Mesenchymal stem cell (in vitro differentiated cells and primary cell): ENCODE measurements around the gene NTN1.

Experiments used
- DNase-seq: peaks from one replicate; pipeline ENCODE4 v3.0.0-alpha.2; 2013
- H2AFZ ChIP-seq: one replicate; pipeline ENCODE4 v1.6.1; 2013; ENCODE audit warnings: low read depth, mild to moderate bottlenecking, control low read depth, inconsistent platforms, low read length, moderate library complexity
- H2AK5ac ChIP-seq: 2 replicates; pipeline ENCODE4 v1.6.1; 2013; ENCODE audit warnings: low read length, moderate library complexity, mild to moderate bottlenecking, inconsistent platforms; ENCODE audit not compliant: severe bottlenecking
- H2BK120ac ChIP-seq: one replicate; pipeline ENCODE4 v1.6.1; 2013; ENCODE audit warnings: low read depth, mild to moderate bottlenecking, inconsistent platforms, low read length, moderate library complexity
- H2BK12ac ChIP-seq, 2 experiments: one replicate each; pipeline ENCODE4 v1.6.1; 2013; ENCODE audit warnings: inconsistent platforms in 2 of 2, low read length in 2 of 2, mild to moderate bottlenecking in 2 of 2, moderate library complexity in 2 of 2, control low read depth in 1 of 2
- H2BK15ac ChIP-seq: one replicate; pipeline ENCODE4 v1.6.1; 2013; ENCODE audit warnings: mild to moderate bottlenecking, low read depth, inconsistent platforms; ENCODE audit not compliant: poor library complexity, severe bottlenecking
- H2BK5ac ChIP-seq: 2 replicates; pipeline ENCODE4 v1.6.1; 2013; ENCODE audit warnings: low read depth, mild to moderate bottlenecking, low read length, control low read depth, inconsistent platforms; ENCODE audit not compliant: poor library complexity, severe bottlenecking
- H3K14ac ChIP-seq, 2 experiments: one replicate each; pipeline ENCODE4 v1.6.1; 2013; ENCODE audit warnings: inconsistent platforms in 2 of 2, low read length in 2 of 2, control low read depth in 1 of 2, mild to moderate bottlenecking in 1 of 2, moderate library complexity in 1 of 2
- H3K18ac ChIP-seq, 2 experiments: one replicate each; pipeline ENCODE4 v1.6.1; 2013; ENCODE audit warnings: inconsistent platforms in 2 of 2, low read length in 2 of 2, control low read depth in 1 of 2, low read depth in 1 of 2, mild to moderate bottlenecking in 1 of 2
- H3K23ac ChIP-seq, 2 experiments: one replicate each; pipeline ENCODE4 v1.6.1; 2013; ENCODE audit warnings: inconsistent platforms in 2 of 2, low read length in 2 of 2, mild to moderate bottlenecking in 2 of 2, moderate library complexity in 2 of 2, control low read depth in 1 of 2
- H3K27ac ChIP-seq: 2 replicates; pipeline ENCODE4 v1.5.1; 2013; ENCODE audit warnings: mild to moderate bottlenecking, moderate library complexity, low read length, control low read depth, inconsistent platforms; ENCODE audit not compliant: poor library complexity, severe bottlenecking
- H3K27me3 ChIP-seq, 2 experiments: 2 replicates each; pipeline versions ENCODE4 v1.6.1 to v1.7.0; 2013; ENCODE audit warnings: low read length in 2 of 2, mild to moderate bottlenecking in 2 of 2, moderate library complexity in 2 of 2, control low read depth in 1 of 2, inconsistent platforms in 1 of 2; ENCODE audit not compliant: control insufficient read depth in 1 of 2, insufficient read depth in 1 of 2
- H3K36me3 ChIP-seq, 2 experiments: 2 replicates each; pipeline versions ENCODE4 v1.6.1 to v1.7.0; 2013; ENCODE audit warnings: low read length in 2 of 2, control low read depth in 1 of 2, inconsistent platforms in 1 of 2, low read depth in 1 of 2, mild to moderate bottlenecking in 1 of 2; ENCODE audit not compliant: insufficient read depth in 2 of 2, control insufficient read depth in 1 of 2
- H3K4ac ChIP-seq, 2 experiments: one replicate each; pipeline ENCODE4 v1.6.1; 2013; ENCODE audit warnings: inconsistent platforms in 2 of 2, low read length in 2 of 2, mild to moderate bottlenecking in 2 of 2, moderate library complexity in 2 of 2, control low read depth in 1 of 2, low read depth in 1 of 2
- H3K4me1 ChIP-seq: 2 replicates; pipeline ENCODE4 v1.6.1; 2013; ENCODE audit warnings: low read depth, low read length, control low read depth; ENCODE audit not compliant: control insufficient read depth, insufficient read depth
- H3K4me2 ChIP-seq: 2 replicates; pipeline ENCODE4 v1.6.1; 2013; ENCODE audit warnings: low read length, mild to moderate bottlenecking, inconsistent platforms; ENCODE audit not compliant: poor library complexity, severe bottlenecking
- H3K4me3 ChIP-seq, 2 experiments: 2 replicates each; pipeline versions ENCODE4 v1.5.1 to v1.7.0; 2013; ENCODE audit warnings: low read length in 2 of 2, mild to moderate bottlenecking in 2 of 2, control low read depth in 1 of 2, low read depth in 1 of 2; ENCODE audit not compliant: insufficient read depth in 1 of 2
- H3K79me1 ChIP-seq: replicated peaks from 2 replicates; pipeline ENCODE4 v1.6.1; 2013; ENCODE audit warnings: mild to moderate bottlenecking, control low read depth, low read length, inconsistent platforms; ENCODE audit not compliant: poor library complexity, severe bottlenecking
- H3K9ac ChIP-seq: 2 replicates; pipeline ENCODE4 v1.7.0; 2013; ENCODE audit warnings: mild to moderate bottlenecking, low read length, moderate library complexity
- H3K9me3 ChIP-seq: 2 replicates; pipeline ENCODE4 v1.7.0; 2013; ENCODE audit warnings: mild to moderate bottlenecking, low read length; ENCODE audit not compliant: control insufficient read depth
- H4K8ac ChIP-seq: one replicate; pipeline ENCODE4 v1.6.1; 2013; ENCODE audit warnings: inconsistent platforms, mild to moderate bottlenecking, low read length, moderate library complexity
- H4K91ac ChIP-seq: one replicate; pipeline ENCODE4 v1.6.1; 2013; ENCODE audit warnings: mild to moderate bottlenecking, low read length, inconsistent platforms
- WGBS: methylation state at CpG from one replicate; pipeline ENCODE4 v1.1.7; 2013; ENCODE audit warnings: mixed read lengths; 5-methylcytosine and 5-hydroxymethylcytosine counted together

NTN1 gene

GRCh38 chr17:9003355-9004131, 17.8 kb upstream of the NTN1 start:
- H3K4me1 ChIP-seq: peaks cover 21% of the 10 kb centered on the region
- H3K23ac ChIP-seq: no peak overlapping the region
- no peak overlapping the region for H3K14ac ChIP-seq
- H2BK15ac ChIP-seq: no peak overlapping the region
- H2BK120ac ChIP-seq: no peak overlapping the region
- no peaks in the 10 kb centered on the region for H3K79me1 ChIP-seq
- no peak overlapping the region for H3K4ac ChIP-seq
- no peak overlapping the region for H2BK5ac ChIP-seq
- H2AK5ac ChIP-seq: no peak overlapping the region
- no peak overlapping the region for H3K9ac ChIP-seq
- peak overlapping the region in 1 of 2 experiments; percentile 50 for H3K4me3 ChIP-seq
- no peak overlapping the region for H2BK12ac ChIP-seq
- H3K27ac ChIP-seq: no peak overlapping the region
- H3K4me2 ChIP-seq: peak overlapping the region; percentile 91
- H2AFZ ChIP-seq: no peak overlapping the region
- peaks cover 60 to 61% of the 10 kb centered on the region in 2 experiments for H3K27me3 ChIP-seq
- no peaks in the 10 kb centered on the region for H3K36me3 ChIP-seq
- no peak overlapping the region for H4K8ac ChIP-seq
- 1% methylated on average over 65 of the region's 90 CpGs for WGBS
- no peaks in the 10 kb centered on the region for H3K9me3 ChIP-seq
- no peak overlapping the region for H3K18ac ChIP-seq
- DNase-seq: no peak
- no peak overlapping the region for H4K91ac ChIP-seq

GRCh38 chr17:9004132-9004960, 17.0 kb upstream of the NTN1 start:
- Histone ChIP-seq H3K27ac (no peak overlapping the region), H3K27me3 (peaks cover 68% of the 10 kb centered on the region in 2 experiments), H3K4me2 (peak overlapping the region; percentile 91), H2AK5ac (no peak overlapping the region), H3K36me3 (no peaks in the 10 kb centered on the region), H2BK5ac (no peak overlapping the region), H3K14ac (no peak overlapping the region), H4K91ac (no peak overlapping the region), H3K4me3 (no peak overlapping the region), H3K79me1 (no peaks in the 10 kb centered on the region), H2BK12ac (no peak overlapping the region), H2AFZ (no peak overlapping the region), H3K9ac (no peak overlapping the region), H3K9me3 (no peaks in the 10 kb centered on the region), H3K23ac (no peak overlapping the region), H3K4ac (no peak overlapping the region), H2BK120ac (no peak overlapping the region), H3K4me1 (peaks cover 23% of the 10 kb centered on the region), H3K18ac (no peak overlapping the region), H2BK15ac (no peak overlapping the region), H4K8ac (no peak overlapping the region)
- no peak for DNase-seq
- WGBS: 8% methylated on average over 58 of the region's 58 CpGs

GRCh38 chr17:9004961-9005285, 16.4 kb upstream of the NTN1 start:
- WGBS: 33% methylated on average over 5 of the region's 6 CpGs
- Histone ChIP-seq H3K79me1 (no peaks in the 10 kb centered on the region), H4K8ac (no peak overlapping the region), H3K9ac (no peak overlapping the region), H3K27me3 (peaks cover 71 to 72% of the 10 kb centered on the region in 2 experiments), H3K4me1 (peaks cover 23% of the 10 kb centered on the region), H3K23ac (no peak overlapping the region), H3K4me3 (no peak overlapping the region), H2BK120ac (no peak overlapping the region), H2AK5ac (no peak overlapping the region), H2BK5ac (no peak overlapping the region), H4K91ac (no peak overlapping the region), H3K27ac (no peak overlapping the region), H3K18ac (no peak overlapping the region), H2BK12ac (no peak overlapping the region), H3K4ac (no peak overlapping the region), H2BK15ac (no peak overlapping the region), H3K14ac (no peak overlapping the region), H2AFZ (no peak overlapping the region), H3K36me3 (no peaks in the 10 kb centered on the region), H3K9me3 (no peaks in the 10 kb centered on the region), H3K4me2 (no peak overlapping the region)
- DNase-seq: no peak

GRCh38 chr17:9006175-9006767, 15.0 kb upstream of the NTN1 start:
- H3K23ac ChIP-seq: no peak overlapping the region
- WGBS: 66% methylated on average over 7 of the region's 7 CpGs
- no peak overlapping the region for H2BK120ac ChIP-seq
- H3K9me3 ChIP-seq: no peaks in the 10 kb centered on the region
- no peak for DNase-seq
- H2BK12ac ChIP-seq: no peak overlapping the region
- peaks cover 79 to 81% of the 10 kb centered on the region in 2 experiments for H3K27me3 ChIP-seq
- H2BK15ac ChIP-seq: no peak overlapping the region
- H3K36me3 ChIP-seq: no peaks in the 10 kb centered on the region
- no peak overlapping the region for H3K4ac ChIP-seq
- H3K9ac ChIP-seq: no peak overlapping the region
- peaks cover 23% of the 10 kb centered on the region for H3K4me1 ChIP-seq
- no peak overlapping the region for H2AK5ac ChIP-seq
- H2AFZ ChIP-seq: no peak overlapping the region
- no peak overlapping the region for H4K91ac ChIP-seq
- H3K79me1 ChIP-seq: no peaks in the 10 kb centered on the region
- H4K8ac ChIP-seq: no peak overlapping the region
- no peak overlapping the region for H3K18ac ChIP-seq
- no peak overlapping the region for H3K4me3 ChIP-seq
- H3K27ac ChIP-seq: no peak overlapping the region
- H3K14ac ChIP-seq: no peak overlapping the region
- H3K4me2 ChIP-seq: no peak overlapping the region
- H2BK5ac ChIP-seq: no peak overlapping the region
